CD4-positive, alpha-beta T cell treated with Interleukin-17A for 4 hours (primary cell): ENCODE data around the gene AOPEP.
"Not testable (repeated sequence)": the region's sequence is repeated elsewhere in the genome, so short reads cannot be mapped to it uniquely, and the experiment has no call there.

ENCODE experiments used
- DNase-seq: peaks from one replicate; pipeline ENCODE4 v3.0.0-alpha.2; 2020; ENCODE audit warnings: mixed read lengths

AOPEP gene

DNA sequence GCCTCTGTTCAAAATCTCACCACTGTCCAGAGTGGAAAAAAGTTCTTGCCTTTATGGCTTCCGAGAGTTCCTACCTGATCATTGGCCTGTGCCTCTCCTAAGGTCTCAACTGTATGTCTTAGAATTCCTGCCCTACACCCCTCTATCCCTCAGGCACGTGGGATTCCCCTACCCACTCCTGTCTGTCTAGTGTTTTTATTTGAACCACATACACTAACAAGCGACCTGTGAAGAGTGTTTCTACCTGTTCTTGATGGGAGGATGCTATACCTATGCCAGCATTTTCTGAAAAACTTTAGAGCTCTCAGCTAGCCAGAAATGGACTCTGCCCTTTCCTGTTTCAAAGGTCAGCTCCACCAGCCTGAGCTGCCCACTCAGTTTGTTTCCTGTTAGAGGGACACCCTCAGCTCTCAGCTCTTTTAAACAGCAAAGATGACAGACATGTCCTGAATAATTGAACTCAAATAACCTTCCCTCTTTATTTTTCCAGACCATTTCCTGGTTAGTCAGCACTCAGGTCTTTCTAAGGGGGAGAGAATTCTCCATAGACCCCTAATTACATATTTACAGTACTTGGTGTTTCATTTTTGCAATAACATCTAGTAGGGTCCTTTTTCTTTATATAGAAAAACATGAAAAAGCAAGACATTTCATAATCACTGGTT lies 214.8 kb downstream of the AOPEP start:
- no peak for DNase-seq

DNA sequence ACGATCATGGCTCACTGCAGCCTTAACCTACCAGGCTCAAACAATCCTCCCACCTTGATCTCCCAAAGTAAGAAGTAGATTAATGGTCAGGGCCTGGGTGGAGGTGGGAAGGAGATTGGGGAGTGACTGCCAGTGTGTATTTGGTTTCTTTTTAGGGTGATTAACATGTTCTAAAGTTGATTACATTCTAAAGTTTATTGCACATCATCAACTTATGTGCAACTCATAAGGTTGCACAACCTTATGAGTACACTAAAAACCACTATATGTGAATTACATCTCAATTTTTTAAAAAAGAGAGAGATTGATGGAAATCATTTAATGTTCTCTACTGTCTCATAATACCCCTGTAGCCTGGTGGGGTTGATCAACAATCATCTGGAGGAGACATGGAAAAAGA lies 218.1 kb downstream of the AOPEP start:
- DNase-seq: no peak

DNA sequence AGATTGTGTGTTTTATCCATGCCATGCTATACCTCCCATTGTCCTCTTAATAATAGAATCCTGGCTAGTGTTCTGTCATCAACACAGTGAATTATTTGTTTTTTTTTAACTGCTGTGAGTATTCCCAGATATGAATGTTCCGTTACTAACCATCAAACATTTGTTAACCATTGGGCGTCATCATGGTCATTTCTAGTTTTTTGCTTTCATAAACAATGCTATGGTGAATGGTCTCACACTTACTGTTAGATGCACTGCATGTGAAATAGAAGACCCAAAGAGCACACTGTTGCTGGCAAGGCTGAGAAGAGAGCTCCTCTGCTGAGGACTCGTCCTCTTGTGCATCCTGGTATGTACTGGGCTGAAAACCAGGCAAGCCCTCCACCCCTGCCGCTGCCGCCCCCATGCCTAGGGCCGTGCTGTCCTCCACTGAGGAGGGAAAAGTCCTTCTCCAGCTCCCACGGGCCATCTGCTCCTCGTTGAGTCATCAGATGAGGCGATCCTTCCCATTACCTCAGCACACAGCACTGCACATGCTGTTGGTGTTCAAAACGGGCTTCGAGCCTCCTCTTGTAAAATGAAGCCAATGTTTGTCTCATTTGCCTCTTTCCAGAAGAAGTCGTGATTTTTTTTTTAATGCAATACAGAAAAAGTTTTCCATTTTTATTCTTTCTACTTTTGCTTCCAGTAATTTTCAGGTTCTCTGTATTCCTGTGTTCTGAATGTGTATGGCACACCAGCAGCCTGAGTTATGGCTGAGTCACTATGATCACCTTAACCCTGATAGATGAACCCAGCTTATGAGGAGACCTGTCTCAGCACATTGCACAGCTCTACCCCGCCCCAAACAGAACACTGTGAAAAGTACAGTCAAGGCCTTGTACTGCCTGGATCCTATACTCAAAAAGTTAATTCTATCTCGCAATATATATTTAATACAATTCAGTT lies 219.0 kb downstream of the AOPEP start:
- DNase-seq: no peak

DNA sequence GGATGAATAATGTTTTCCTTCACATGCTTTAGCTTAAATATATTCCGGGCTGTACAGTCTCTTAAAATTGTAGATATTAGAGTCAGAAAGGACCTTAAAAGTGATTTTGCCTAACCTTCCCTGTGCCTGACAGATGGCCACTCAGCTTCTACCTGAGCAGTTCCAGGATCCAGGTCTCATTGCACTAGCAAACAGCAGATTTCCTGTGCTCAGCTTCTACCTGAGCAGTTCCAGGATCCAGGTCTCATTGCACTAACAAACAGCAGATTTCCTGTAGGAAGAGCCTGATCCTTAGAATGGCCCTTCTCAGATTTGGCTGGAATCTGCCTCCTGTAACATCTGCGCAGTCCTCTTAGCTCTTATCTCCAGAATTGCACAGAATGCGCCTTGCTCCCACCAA lies 219.8 kb downstream of the AOPEP start:
- DNase-seq: no peak

DNA sequence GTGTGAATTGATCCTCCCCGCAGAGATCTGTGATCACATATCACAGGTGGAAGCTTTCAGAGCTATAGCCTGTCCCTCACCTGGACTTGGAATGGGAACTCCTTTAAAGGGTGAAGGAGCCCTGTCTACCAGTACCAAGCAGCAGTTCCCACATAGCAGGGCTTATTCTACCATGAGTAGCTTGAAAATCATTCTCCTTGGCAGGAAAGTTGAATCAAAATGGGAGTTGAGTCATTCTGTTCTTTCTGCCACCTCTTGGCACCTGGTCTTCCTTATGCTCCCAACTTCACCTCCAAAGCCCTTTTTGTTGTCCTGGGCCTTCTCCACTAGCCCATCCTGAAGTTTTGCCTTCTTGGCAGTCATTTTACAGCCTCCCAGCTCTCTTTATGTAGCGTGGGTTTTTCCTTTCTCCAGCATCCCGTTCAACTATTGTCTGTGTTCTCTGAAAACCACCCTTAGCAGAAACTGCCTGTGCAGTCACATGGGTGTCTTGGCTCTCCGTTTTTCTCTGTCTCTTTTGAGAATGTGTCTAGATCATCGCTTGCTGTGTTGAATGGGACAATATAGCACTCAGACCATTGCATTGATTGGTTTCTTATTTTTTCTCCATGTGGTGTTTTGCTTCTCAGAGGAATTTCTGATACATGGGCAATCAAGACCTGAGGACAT lies 222.2 kb downstream of the AOPEP start:
- DNase-seq: no peak

DNA sequence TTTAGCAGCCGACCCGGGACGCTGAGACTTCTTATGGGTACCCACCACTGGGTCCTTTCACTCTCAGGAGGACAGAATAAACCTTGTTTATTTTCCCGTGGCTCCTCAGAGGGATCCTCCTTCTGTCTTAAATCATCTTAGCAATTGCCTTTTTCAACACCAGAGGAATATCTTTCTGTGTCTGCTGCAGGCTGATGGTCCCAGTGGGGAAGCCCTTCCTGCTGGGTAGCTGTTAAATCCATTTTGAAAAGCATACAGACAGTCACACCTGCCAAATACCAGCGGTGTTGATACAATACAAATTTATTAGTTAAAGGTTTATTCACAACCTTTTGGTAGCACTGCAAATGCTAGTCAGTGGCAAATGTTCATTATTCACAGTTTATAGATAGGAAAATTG lies 222.9 kb downstream of the AOPEP start:
- no peak for DNase-seq

DNA sequence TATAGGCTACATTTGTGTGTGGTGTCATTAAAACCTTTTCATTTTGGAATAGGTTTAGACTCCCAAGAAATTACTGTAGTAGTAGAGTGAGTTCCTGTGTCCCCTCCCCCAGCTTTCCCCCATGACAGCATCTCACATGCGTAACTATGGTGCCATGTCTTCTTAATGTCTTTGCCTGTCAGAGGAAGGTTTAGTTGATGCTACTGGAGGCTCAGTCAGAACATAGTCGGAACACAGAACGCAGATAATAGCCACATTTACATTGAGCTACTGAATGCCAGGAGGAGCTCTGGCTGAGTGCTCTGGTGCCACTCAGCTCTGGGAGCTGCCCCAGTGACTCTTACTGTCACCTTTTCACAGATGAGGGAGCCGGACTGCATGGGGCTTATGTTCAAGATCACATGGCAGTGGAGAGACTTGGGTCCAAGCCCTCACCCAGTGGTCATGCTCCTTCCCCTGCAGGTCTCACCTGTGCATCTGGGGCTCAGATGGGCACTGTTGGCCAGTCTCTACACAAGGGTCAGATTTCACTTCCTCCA lies 223.6 kb downstream of the AOPEP start:
- no peak for DNase-seq

DNA sequence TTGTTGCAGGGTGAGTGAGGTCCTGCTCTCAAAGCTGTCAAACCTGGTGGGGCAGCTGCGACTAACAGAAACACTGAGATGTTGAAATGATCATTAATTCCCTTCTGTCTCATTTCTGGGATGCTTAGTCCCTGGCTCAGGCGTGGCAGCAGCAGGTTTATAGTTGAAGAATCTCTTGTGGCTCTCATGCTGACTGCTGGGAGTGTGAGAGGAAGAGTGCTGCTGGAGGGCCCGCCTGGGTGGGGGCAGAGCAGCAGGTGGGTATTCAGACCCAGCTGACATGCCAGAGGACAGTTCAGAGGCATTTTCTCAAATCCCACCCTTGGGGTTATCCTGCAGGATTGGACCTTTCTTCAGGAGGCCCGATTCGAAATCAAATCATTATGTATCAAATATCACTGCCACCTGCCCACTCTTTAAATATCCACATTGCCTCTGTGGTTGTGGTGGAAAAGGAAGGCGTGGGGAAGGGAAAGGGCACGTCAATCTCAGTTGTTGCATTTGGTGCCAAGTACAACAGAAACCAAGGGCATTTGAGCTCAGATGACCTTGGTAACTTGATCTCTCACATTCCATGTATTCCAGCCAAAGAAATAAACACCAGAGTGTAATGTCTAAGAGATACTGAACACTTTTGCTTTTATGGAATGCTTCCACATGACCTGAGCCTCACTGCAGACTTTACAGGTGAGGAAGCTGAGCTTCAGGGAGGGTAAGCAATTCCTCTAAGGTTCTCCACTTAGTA lies 224.3 kb downstream of the AOPEP start:
- no peak for DNase-seq

DNA sequence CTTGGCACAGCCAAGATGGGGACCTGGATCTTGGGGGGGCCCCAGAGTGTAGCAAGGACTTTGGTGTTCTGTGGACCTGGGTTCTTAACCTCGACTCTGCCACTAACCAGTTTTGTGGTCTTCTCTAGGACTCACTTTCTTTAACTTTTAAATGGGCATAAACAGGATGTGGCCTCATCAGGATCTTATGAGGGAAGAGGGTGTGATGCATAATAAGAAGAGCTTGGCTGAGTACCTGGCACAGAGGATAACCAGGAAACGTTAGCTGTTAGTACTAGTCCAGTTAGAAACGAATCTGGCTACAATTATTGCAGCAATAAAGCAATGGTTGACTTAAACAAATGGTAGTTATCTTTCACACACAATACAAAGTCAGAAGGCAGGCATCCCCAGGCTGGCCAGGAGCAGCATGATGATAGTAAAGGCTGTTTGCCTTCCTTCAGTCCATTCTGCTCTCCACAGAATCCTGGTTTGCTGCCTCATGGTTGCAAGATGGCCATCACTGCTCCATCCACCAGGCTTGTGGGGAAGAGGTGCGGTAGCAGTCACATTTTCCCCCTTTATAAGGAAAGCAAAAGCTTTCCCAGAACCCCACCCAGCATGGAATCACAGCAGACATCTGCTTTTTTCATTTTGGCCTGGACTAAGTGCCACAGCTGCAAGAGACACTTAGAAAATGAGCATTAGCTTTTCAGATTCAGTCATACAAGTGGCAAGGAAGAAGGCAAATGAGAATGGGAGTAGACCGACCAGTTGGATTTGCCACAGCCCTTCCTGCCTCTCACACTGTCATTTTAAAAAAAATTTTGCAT lies 225.0 kb downstream of the AOPEP start:
- no peak for DNase-seq

DNA sequence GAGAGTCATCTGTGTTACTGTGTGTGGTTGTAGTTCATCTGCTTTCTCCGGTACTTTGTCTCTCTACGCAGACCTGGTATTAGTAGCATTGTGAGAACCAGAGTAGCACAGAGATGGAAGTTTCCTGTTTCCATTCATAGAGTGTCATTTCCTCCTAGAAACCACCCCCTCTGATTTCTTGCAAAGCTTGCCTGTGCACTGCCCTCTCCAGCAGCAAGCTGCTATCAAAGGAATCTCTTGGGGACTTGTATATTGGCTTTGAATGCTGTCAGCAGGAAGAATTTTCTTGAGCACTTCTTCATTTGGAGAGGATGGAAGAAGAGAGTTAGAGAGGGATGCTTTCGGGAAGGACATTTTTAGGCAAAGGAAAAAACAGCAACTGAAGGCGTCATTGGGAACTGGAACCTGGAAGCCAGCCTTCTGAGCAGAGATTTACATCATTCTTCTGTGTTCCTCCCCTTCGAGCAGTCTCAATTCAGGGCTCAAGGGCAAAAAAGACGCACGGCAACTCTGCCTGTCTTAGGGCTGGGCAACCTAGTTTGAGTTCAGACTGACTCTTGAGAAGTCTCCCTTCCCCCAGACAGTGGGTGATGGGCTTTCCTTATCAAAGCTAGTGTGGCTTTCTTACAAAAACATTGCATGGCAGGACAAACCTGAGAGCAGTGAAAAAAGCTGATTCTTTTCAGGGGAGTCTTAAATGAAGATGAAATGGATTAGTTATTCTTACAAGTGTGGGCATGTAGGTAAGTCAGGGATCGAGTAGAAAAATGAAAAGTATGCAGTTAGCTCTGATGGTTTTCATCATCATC lies 226.3 kb downstream of the AOPEP start:
- DNase-seq: no peak

DNA sequence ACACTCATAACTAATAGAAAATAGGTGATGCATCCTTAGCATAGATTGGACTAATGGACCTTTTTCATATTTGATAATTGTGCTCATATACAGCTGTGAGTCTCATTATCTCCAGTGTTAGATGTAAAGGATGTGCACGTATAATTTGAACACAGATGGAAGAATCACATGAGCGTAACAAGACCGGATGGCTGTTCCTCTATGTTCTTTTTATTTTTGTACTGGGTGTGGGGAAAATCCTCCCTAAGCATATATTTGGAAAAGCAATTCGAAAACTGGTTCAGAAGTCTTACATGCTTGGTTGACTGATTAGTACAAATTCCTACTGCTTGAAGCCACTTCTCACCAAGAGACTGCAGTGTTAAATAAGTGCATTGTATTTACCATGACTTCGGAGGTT lies 230.2 kb downstream of the AOPEP start:
- no peak for DNase-seq

DNA sequence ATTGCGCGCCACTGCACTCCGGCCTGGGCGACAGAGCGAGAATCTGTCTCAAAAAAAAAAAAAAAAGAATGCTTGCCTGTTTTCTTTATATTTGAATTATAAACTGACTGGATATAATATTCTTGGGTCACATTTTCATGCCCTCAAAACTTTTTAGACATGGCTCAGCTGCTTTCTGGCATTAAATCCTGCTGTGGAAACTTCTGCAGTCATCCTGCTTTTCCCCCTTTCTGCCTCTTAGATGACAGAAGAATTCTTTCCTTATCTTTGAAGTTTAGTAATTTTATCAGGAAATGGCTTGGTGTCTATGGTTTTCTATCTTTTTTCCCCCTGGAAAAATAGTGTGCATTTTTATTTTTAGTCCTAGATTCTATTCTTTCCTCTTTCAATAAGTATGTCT lies 234.5 kb downstream of the AOPEP start:
- no peak for DNase-seq

DNA sequence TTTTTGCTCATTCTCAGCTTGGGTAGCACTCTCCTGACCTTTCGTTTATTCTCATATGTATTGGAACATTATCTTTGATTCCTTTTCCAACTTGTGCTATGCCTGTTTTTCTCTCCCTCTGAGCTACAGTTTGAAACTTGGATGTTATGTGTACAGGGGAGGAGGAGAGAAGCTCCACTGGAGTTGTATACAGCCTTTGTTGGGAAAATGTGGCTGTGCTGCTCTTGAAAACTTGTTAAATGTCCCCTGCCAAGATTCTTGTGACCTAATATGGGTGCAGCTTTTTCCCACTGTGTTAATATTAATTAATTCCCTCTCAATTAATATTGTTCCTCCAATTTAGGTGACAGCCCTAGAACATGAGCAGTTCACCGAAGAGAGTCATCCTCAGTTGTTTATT lies 235.4 kb downstream of the AOPEP start:
- no peak for DNase-seq

DNA sequence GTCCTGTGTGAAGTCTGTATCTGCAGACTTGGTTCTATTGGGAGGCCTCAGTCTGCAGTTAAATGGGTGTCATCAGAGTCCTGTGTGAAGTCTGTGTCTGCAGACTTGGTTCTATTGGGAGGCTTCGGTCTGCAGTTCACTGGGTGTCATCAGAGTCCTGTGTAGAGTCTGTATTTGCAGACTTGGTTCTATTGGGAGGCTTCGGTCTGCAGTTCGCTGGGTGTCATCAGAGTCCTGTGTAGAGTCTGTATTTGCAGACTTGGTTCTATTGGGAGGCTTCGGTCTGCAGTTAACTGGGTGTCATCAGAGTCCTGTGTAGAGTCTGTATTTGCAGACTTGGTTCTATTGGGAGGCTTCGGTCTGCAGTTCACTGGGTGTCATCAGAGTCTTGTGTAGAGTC lies 239.1 kb downstream of the AOPEP start:
- DNase-seq: not testable (repeated sequence)

DNA sequence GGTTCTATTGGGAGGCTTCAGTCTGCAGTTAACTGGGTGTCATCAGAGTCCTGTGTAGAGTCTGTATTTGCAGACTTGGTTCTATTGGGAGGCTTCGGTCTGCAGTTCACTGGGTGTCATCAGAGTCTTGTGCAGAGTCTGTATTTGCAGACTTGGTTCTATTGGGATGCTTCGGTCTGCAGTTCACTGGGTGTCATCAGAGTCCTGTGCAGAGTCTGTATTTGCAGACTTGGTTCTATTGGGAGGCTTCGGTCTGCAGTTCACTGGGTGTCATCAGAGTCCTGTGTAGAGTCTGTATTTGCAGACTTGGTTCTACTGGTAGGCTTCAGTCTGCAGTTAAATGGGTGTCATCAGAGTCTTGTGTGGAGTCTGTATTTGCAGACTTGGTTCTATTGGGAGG lies 239.5 kb downstream of the AOPEP start:
- DNase-seq: not testable (repeated sequence)

DNA sequence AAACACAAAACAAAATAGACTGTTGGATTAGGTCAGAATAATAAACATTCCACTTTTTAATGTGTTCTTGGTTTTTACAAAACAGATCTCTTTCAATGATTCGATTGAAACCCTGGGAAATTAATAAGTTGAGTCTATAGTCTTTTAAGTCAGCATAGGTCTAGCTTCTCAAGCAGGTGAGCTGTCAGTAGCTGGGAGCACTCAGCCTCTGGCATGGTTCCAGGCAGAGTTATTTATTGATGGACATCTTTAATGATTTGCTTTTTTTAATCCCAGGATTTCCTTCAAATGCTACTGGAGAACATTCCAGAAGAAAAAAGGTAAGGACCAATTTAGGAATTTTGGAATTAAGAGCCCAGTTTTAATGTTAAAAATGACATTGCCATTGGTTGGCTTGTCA lies 241.0 kb downstream of the AOPEP start:
- DNase-seq: no peak

DNA sequence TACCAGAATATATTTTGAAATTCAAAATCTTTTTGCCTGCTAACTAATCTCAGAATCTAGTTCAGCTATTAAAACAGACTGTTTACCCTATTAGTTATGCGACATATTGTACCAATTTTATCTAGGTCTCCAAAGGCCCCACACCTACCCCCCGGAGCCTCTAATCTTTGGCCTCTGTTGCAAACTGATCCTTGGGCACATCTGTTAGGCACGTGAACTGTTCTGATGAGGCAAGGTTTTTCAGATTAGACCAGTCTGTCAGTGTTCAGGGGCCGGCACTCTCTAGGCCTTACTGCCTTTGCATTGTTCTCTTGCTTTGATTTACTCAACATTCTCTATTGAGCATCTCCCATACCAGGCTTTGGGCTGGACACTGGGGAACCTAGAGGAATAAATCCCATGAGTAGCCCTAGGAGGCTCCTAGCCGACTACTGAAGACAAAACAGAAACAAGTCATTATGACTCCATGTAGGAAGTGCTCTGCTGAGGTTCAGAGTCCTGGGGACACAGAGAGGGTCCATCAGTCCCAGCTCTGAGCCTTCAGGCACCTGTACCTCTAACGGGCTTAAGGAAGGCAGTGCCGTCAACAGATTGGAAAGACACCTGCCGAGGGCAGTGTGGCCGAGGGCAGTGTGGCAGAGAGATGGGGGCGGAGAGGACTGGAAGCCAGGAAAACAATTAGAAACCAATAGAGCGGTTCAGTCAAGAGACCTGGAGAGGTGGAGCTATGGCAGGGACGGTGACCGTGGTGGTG lies 245.1 kb downstream of the AOPEP start:
- DNase-seq: no peak

DNA sequence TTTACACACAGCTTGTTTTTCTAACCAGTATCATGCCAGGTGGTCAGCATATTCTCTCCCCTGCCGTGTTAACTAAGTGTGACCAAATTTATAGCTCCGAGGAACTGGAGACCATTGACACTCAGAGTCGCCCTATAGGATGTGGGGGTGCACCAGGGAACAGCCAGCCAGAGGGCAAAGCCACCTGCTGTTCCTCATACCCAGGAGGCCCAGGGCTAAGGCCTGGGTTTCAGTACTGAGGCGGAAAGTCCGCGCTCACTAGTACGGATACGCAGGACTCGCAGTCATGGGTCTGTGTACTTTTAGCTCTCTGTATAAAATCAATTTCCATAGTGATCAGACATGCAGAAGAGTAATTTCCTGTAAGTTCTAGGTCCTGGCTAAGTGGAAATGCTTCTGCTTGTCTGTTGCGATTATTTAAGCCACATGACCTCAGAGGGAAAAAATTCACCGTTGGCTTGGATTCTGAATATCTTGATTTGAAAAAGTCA lies 247.0 kb downstream of the AOPEP start:
- no peak for DNase-seq

DNA sequence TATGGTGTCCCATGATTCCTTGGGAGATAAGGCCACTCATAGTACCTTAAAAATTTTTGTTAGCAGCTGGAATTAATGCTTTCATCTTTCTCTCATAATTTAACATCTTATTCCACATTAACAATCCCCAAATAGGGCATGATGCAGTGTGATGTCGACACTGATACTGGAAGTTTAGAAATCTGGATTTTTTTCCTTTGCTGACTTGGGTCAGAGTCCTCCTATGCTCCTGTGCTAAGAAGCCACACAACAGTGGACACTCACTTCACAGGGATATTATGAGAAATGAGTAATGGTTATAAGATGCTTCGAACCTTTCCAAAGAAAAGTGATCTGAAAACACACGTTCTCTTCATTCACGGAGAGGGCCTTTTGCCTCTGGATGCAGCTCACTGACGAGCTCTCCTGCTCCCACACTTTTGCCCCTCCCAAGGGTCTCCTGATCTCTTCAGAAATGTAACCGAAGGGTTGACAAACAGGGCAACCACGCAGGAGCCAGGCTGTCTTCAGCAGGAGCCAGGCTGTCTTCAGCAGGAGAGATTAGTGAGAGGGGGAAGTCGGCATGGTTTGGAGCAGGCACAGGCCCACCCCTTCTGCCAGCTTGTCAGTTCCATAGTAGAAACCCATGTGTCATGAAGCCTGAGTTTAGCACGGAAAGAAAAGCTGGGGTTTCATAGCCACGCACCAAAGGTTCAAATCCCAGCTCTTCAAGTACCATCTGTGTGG lies 247.8 kb downstream of the AOPEP start:
- DNase-seq: no peak
